ENCODE measurements around the gene CD99. TPM values are rescaled to one million over a fixed set of nuclear protein-coding genes. Genes with fewer than 3 reads are reported as not detected.

The CD99 gene
- total RNA-seq, 3 donors from 2014 or later (not counting 1 experiment from before 2014, with no cell fraction given), result 312 to 340 (median 333) TPM

DNA sequence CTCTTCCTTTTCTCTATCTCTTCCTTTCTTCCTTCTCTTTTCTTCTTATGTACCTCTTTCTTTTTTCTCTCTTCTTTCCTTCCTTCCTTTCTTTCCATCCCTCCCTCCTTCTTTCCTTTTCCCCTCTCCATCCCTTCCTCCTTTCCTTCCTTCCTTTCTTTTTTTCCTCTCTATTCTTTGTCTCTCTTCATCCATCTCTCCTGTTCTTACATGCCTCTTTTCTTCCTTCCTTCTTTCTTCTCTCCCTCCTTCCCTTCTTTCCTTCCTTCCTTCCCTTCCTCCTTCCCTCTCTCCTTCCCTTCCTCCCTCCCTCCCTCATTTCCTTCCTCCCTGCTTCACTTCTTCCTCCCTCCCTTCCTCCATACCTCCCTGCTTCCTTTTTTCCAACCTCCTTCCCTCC, 41.6 kb downstream of the CD99 start:
- DNase-seq, result no peak
- TF ChIP-seq, protein P1, sequence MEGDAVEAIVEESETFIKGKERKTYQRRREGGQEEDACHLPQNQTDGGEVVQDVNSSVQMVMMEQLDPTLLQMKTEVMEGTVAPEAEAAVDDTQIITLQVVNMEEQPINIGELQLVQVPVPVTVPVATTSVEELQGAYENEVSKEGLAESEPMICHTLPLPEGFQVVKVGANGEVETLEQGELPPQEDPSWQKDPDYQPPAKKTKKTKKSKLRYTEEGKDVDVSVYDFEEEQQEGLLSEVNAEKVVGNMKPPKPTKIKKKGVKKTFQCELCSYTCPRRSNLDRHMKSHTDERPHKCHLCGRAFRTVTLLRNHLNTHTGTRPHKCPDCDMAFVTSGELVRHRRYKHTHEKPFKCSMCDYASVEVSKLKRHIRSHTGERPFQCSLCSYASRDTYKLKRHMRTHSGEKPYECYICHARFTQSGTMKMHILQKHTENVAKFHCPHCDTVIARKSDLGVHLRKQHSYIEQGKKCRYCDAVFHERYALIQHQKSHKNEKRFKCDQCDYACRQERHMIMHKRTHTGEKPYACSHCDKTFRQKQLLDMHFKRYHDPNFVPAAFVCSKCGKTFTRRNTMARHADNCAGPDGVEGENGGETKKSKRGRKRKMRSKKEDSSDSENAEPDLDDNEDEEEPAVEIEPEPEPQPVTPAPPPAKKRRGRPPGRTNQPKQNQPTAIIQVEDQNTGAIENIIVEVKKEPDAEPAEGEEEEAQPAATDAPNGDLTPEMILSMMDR (IDR thresholded peaks at IDR 0.05), result no peak
- ATAC-seq, result no peak
- intact Hi-C loops (cut with micrococcal nuclease), result no loop called here
- peaks cover 22 to 26% of the 10 kb centered on the region in 2 donors for H3K4me1 Mint-ChIP-seq
- peaks cover 40% of the 10 kb centered on the region for H3K36me3 ChIP-seq (ENCODE audit: control insufficient read depth, insufficient read depth, low read length)
- H3K9me3 ChIP-seq (ENCODE audit: control insufficient read depth, insufficient read depth, low read length), result no peaks in the 10 kb centered on the region
- H3K36me3 Mint-ChIP-seq, result peaks cover 23% of the 10 kb centered on the region
- no peaks in the 10 kb centered on the region for H3K27me3 ChIP-seq (ENCODE audit: control insufficient read depth, insufficient read depth, low read length)
- H3K9me3 Mint-ChIP-seq, result no peaks in the 10 kb centered on the region
- peak overlapping the region; percentile 29 to 37 for H3K27ac Mint-ChIP-seq
- H3K4me1 ChIP-seq (ENCODE audit: control insufficient read depth, insufficient read depth, low read length), result peaks cover 6% of the 10 kb centered on the region
- H3K4me3 ChIP-seq (ENCODE audit: low read length), result no peak overlapping the region
- no peak overlapping the region for H3K27ac ChIP-seq (ENCODE audit: low read length)
- no peaks in the 10 kb centered on the region for H3K27me3 Mint-ChIP-seq (ENCODE audit: low read depth in 2 of 2)
- peak overlapping the region; percentile 60 for H3K4me3 Mint-ChIP-seq

DNA sequence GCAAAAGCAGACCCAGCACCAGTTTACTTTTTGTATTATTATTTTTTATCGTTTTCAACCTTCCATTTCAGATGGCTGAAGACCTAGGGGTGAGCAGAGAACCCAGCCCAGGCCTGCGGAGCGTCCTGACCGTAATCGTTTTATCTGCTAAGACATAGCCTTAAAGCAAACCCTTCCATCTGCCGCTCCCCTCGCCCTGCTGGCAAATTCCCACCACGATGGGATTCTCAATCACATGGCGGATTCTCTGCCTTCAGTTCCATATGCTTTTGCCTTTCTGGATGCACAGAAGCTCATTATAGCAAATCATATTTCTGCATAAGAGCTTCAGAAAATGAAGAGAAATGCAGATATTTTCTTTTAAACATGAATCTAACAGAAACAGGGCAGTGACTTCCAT, 42.2 kb downstream of the CD99 start:
- Mint-ChIP-seq H3K9me3 (no peaks in the 10 kb centered on the region), H3K4me3 (peak overlapping the region; percentile 49), H3K27me3 (ENCODE audit: low read depth in 2 of 2) (no peaks in the 10 kb centered on the region), H3K4me1 (peaks cover 22 to 26% of the 10 kb centered on the region in 2 donors), H3K36me3 (peaks cover 22% of the 10 kb centered on the region), H3K27ac (peak overlapping the region; percentile 29 to 37)
- intact Hi-C loops (cut with micrococcal nuclease), result no loop called here
- WGBS (ENCODE audit: insufficient coverage), result 89% methylated on average over 9 of the region's 9 CpGs
- no peak for DNase-seq
- Histone ChIP-seq H3K36me3 (ENCODE audit: control insufficient read depth, insufficient read depth, low read length) (peaks cover 41% of the 10 kb centered on the region), H3K27me3 (ENCODE audit: control insufficient read depth, insufficient read depth, low read length) (no peaks in the 10 kb centered on the region), H3K4me1 (ENCODE audit: control insufficient read depth, insufficient read depth, low read length) (peaks cover 6% of the 10 kb centered on the region), H3K27ac (ENCODE audit: low read length) (no peak overlapping the region), H3K4me3 (ENCODE audit: low read length) (no peak overlapping the region), H3K9me3 (ENCODE audit: control insufficient read depth, insufficient read depth, low read length) (no peaks in the 10 kb centered on the region)
- TF ChIP-seq, protein P1 (IDR thresholded peaks at IDR 0.05), result no peak
- no peak for ATAC-seq

DNA sequence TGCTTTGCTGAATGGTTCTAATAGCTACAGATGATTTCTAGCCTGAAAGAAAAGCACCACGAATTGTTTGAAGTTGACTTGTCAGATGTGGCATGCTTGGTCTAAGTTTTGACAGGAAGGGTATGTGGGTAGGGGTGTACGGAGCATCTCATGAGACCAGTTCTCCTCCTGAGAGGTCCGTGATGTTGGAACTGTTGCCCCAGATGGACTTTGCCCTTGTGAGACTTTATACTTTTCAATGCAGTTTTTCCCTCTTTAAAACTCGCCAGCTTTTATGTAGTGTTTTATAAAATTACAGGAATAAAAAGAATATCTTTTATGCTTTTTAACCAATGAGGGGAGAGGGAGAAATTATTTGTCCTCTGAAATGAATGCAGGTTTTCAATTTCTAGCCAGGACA, 44.2 kb downstream of the CD99 start:
- H3K36me3 Mint-ChIP-seq, result peaks cover 10% of the 10 kb centered on the region
- peaks cover 25 to 26% of the 10 kb centered on the region in 2 donors for H3K4me1 Mint-ChIP-seq
- H3K4me3 Mint-ChIP-seq, result no peak overlapping the region
- ATAC-seq (no peak), DNase-seq (no peak)
- H3K27me3 Mint-ChIP-seq (ENCODE audit: low read depth in 2 of 2), result no peaks in the 10 kb centered on the region
- Histone ChIP-seq H3K4me1 (ENCODE audit: control insufficient read depth, insufficient read depth, low read length) (peaks cover 6% of the 10 kb centered on the region), H3K4me3 (ENCODE audit: low read length) (no peak overlapping the region), H3K27me3 (ENCODE audit: control insufficient read depth, insufficient read depth, low read length) (no peaks in the 10 kb centered on the region), H3K36me3 (ENCODE audit: control insufficient read depth, insufficient read depth, low read length) (peaks cover 31% of the 10 kb centered on the region), H3K27ac (ENCODE audit: low read length) (no peak overlapping the region), H3K9me3 (ENCODE audit: control insufficient read depth, insufficient read depth, low read length) (no peaks in the 10 kb centered on the region)
- no peak overlapping the region for H3K27ac Mint-ChIP-seq
- 77% methylated on average over 4 of the region's 4 CpGs for WGBS (ENCODE audit: insufficient coverage)
- intact Hi-C loops (cut with micrococcal nuclease), result no loop called here
- TF ChIP-seq, protein P1 (IDR thresholded peaks at IDR 0.05), result no peak
- no peaks in the 10 kb centered on the region for H3K9me3 Mint-ChIP-seq

DNA sequence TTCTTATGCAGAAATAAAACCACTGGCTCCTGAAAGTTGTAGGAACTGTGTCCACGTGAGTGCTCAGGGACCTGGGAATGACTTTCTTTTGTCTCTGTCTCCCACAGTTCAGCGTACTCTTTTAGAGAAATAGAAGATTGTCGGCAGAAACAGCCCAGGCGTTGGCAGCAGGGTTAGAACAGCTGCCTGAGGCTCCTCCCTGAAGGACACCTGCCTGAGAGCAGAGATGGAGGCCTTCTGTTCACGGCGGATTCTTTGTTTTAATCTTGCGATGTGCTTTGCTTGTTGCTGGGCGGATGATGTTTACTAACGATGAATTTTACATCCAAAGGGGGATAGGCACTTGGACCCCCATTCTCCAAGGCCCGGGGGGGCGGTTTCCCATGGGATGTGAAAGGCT, 49.6 kb downstream of the CD99 start:
- Mint-ChIP-seq H3K27me3 (ENCODE audit: low read depth in 2 of 2) (no peaks in the 10 kb centered on the region), H3K36me3 (peaks cover 15% of the 10 kb centered on the region), H3K9me3 (no peaks in the 10 kb centered on the region), H3K27ac (peak overlapping the region; percentile 25 to 31), H3K4me1 (peaks cover 0 to 5% of the 10 kb centered on the region in 2 donors), H3K4me3 (no peak overlapping the region)
- no peak for DNase-seq
- intact Hi-C loops (cut with micrococcal nuclease), result no loop called here
- no peak overlapping the region for H3K27ac ChIP-seq (ENCODE audit: low read length)
- H3K4me1 ChIP-seq (ENCODE audit: control insufficient read depth, insufficient read depth, low read length), result no peaks in the 10 kb centered on the region
- no peaks in the 10 kb centered on the region for H3K9me3 ChIP-seq (ENCODE audit: control insufficient read depth, insufficient read depth, low read length)
- H3K4me3 ChIP-seq (ENCODE audit: low read length), result no peak overlapping the region
- H3K36me3 ChIP-seq (ENCODE audit: control insufficient read depth, insufficient read depth, low read length), result peaks cover 21% of the 10 kb centered on the region
- H3K27me3 ChIP-seq (ENCODE audit: control insufficient read depth, insufficient read depth, low read length), result no peaks in the 10 kb centered on the region
- 97% methylated on average over 11 of the region's 11 CpGs for WGBS (ENCODE audit: insufficient coverage)
- TF ChIP-seq, protein P1 (IDR thresholded peaks at IDR 0.05), result no peak
- ATAC-seq, result no peak

Measured in natural killer cell (primary cell).